T-helper 2 cell treated with Interferon-gamma antibody and Interleukin-4, amounts not matched to agents 5 μg/mL and 100 μg/mL, for 36 hours (primary cell): ENCODE results near the gene ABCD2.
"Not testable (repeated sequence)": the region's sequence is repeated elsewhere in the genome, so short reads cannot be mapped to it uniquely, and the experiment has no call there.

ENCODE experiments used
- DNase-seq: peaks from one replicate; pipeline ENCODE4 v3.0.0; 2021; ENCODE audit warnings: low spot score
- H3K27ac Mint-ChIP-seq: one replicate; pipeline ENCODE4 v1.8.0; 2021; ENCODE audit warnings: mild to moderate bottlenecking, mixed read lengths
- H3K27me3 Mint-ChIP-seq: one replicate; pipeline ENCODE4 v1.8.0; 2021; ENCODE audit warnings: low read depth, mixed read lengths
- H3K36me3 Mint-ChIP-seq: one replicate; pipeline ENCODE4 v1.8.0; 2021; ENCODE audit warnings: low read depth, mixed read lengths
- H3K4me1 Mint-ChIP-seq: one replicate; pipeline ENCODE4 v1.8.0; 2021; ENCODE audit warnings: low read depth, mixed read lengths
- H3K4me3 Mint-ChIP-seq: one replicate; pipeline ENCODE4 v1.8.0; 2022; ENCODE audit warnings: mild to moderate bottlenecking, moderate library complexity, mixed read lengths
- H3K9me3 Mint-ChIP-seq: one replicate; pipeline ENCODE4 v1.8.0; 2021; ENCODE audit warnings: mixed read lengths

The ABCD2 gene

GRCh38 chr12:39603065-39603464 is 16.5 kb downstream of the ABCD2 start:
- Mint-ChIP-seq H3K9me3 (no peaks in the 10 kb centered on the region), H3K4me1 (peaks cover 19% of the 10 kb centered on the region), H3K36me3 (peaks cover 44% of the 10 kb centered on the region), H3K27me3 (no peaks in the 10 kb centered on the region), H3K27ac (no peak overlapping the region), H3K4me3 (no peak overlapping the region)
- DNase-seq = no peak

GRCh38 chr12:39601951-39602350 is 17.7 kb downstream of the ABCD2 start:
- H3K4me3 Mint-ChIP-seq, H3K27me3 Mint-ChIP-seq, H3K9me3 Mint-ChIP-seq, H3K27ac Mint-ChIP-seq, DNase-seq: not testable (repeated sequence)
- Mint-ChIP-seq H3K4me1 (peaks cover 18% of the 10 kb centered on the region), H3K36me3 (peaks cover 43% of the 10 kb centered on the region)

- DNase-seq = no peak
- Mint-ChIP-seq H3K27me3 (no peaks in the 10 kb centered on the region), H3K36me3 (peaks cover 36% of the 10 kb centered on the region), H3K4me3 (no peak overlapping the region), H3K27ac (no peak overlapping the region), H3K4me1 (peaks cover 5% of the 10 kb centered on the region), H3K9me3 (no peaks in the 10 kb centered on the region)
Measured at GRCh38 chr12:39595928-39596327, 23.7 kb downstream of the ABCD2 start.

DNA sequence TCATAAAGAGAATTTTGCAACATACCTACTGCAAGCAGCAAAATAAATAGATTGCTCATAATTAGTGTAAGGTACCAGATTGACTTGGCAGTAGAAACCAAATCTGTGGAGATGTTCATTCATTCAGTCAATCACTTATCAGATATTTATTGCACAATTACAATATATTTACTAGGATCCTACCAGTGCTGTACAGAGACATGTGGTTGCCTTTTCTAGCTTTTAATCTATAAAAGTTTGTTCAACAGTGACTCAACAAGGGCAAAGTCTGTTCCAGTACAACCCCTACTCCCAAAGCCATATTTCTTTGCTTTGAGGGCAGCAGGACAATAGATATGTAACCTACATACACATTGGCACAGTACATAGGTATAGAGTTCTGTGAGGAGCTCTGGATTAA is 27.3 kb downstream of the ABCD2 start:
- H3K27me3 Mint-ChIP-seq = no peaks in the 10 kb centered on the region
- H3K36me3 Mint-ChIP-seq = peaks cover 41% of the 10 kb centered on the region
- DNase-seq = no peak
- H3K9me3 Mint-ChIP-seq = no peaks in the 10 kb centered on the region
- peaks cover 13% of the 10 kb centered on the region for H3K4me1 Mint-ChIP-seq
- H3K4me3 Mint-ChIP-seq = no peak overlapping the region
- H3K27ac Mint-ChIP-seq = no peak overlapping the region

DNA sequence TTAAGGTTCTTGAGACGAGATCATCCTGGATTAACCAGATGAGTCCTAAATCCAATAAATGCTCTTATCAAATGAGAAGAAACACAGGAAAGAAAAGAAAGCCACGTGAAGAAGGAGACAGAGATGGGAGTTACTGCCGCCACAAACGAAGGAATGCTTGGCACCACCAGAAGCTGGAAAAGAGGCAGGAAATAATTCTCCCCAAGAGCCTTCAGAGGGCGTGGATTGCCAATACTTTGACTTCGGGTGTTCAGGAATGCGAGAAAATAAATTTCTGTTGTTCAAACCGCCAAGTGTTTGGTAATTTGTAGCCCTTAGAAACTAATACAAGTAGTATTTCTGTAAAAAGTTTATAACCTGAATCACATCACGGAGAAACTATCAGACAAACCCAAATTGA is 31.3 kb downstream of the ABCD2 start:
- H3K36me3 Mint-ChIP-seq = peaks cover 61% of the 10 kb centered on the region
- peaks cover 12% of the 10 kb centered on the region for H3K4me1 Mint-ChIP-seq
- H3K27me3 Mint-ChIP-seq = no peaks in the 10 kb centered on the region
- DNase-seq = no peak
- no peaks in the 10 kb centered on the region for H3K9me3 Mint-ChIP-seq
- H3K27ac Mint-ChIP-seq = no peak overlapping the region
- no peak overlapping the region for H3K4me3 Mint-ChIP-seq

- DNase-seq = no peak
- H3K27ac Mint-ChIP-seq = no peak overlapping the region
- H3K4me1 Mint-ChIP-seq = peaks cover 12% of the 10 kb centered on the region
- peaks cover 63% of the 10 kb centered on the region for H3K36me3 Mint-ChIP-seq
- H3K4me3 Mint-ChIP-seq = no peak overlapping the region
- no peaks in the 10 kb centered on the region for H3K27me3 Mint-ChIP-seq
- no peaks in the 10 kb centered on the region for H3K9me3 Mint-ChIP-seq
Measured at GRCh38 chr12:39587225-39587624, 32.4 kb downstream of the ABCD2 start.

DNA sequence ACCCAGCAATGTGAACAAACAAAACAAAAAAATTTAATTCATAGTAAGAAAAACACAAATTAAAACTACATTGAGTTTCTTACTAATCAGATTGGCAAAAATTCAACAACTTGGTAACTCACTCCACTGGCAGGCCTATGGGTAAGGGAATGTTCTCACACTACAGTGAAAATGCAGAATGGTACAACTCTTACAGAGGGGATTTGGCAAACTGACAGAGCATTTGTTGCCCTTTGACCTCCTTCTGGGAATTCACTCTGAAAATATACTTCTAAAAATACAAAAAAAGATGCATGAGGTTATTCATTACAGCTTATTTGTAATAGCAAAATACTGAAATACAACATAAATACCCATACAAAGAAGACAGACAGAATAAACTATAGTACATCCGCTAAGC is 32.8 kb downstream of the ABCD2 start:
- DNase-seq = no peak
- Mint-ChIP-seq H3K27me3 (no peaks in the 10 kb centered on the region), H3K36me3 (peaks cover 62% of the 10 kb centered on the region), H3K9me3 (no peaks in the 10 kb centered on the region), H3K27ac (no peak overlapping the region), H3K4me3 (no peak overlapping the region), H3K4me1 (peaks cover 12% of the 10 kb centered on the region)

GRCh38 chr12:39581592-39581991 is 38.0 kb downstream of the ABCD2 start:
- Mint-ChIP-seq H3K27me3 (no peaks in the 10 kb centered on the region), H3K9me3 (no peaks in the 10 kb centered on the region), H3K4me3 (no peak overlapping the region), H3K27ac (no peak overlapping the region), H3K4me1 (no peaks in the 10 kb centered on the region), H3K36me3 (peaks cover 58% of the 10 kb centered on the region)
- DNase-seq = no peak

GRCh38 chr12:39575498-39575875 is 44.1 kb downstream of the ABCD2 start:
- Mint-ChIP-seq H3K9me3 (peaks cover 9% of the 10 kb centered on the region), H3K27me3 (no peaks in the 10 kb centered on the region), H3K36me3 (peaks cover 67% of the 10 kb centered on the region), H3K4me3 (no peak overlapping the region), H3K4me1 (no peaks in the 10 kb centered on the region), H3K27ac (no peak overlapping the region)
- no peak for DNase-seq

- H3K27me3 Mint-ChIP-seq = no peaks in the 10 kb centered on the region
- peaks cover 14% of the 10 kb centered on the region for H3K9me3 Mint-ChIP-seq
- DNase-seq = no peak
- H3K27ac Mint-ChIP-seq = no peak overlapping the region
- peaks cover 68% of the 10 kb centered on the region for H3K36me3 Mint-ChIP-seq
- no peaks in the 10 kb centered on the region for H3K4me1 Mint-ChIP-seq
- no peak overlapping the region for H3K4me3 Mint-ChIP-seq
Measured at GRCh38 chr12:39574785-39575497, 44.7 kb downstream of the ABCD2 start.

- no peak overlapping the region for H3K27ac Mint-ChIP-seq
- no peak for DNase-seq
- peaks cover 70% of the 10 kb centered on the region for H3K36me3 Mint-ChIP-seq
- H3K9me3 Mint-ChIP-seq = peaks cover 20% of the 10 kb centered on the region
- no peak overlapping the region for H3K4me3 Mint-ChIP-seq
- H3K4me1 Mint-ChIP-seq = no peaks in the 10 kb centered on the region
- H3K27me3 Mint-ChIP-seq = no peaks in the 10 kb centered on the region
Measured at GRCh38 chr12:39574378-39574777, 45.2 kb downstream of the ABCD2 start.

GRCh38 chr12:39573971-39574370 is 45.6 kb downstream of the ABCD2 start:
- H3K9me3 Mint-ChIP-seq = peaks cover 20% of the 10 kb centered on the region
- no peak overlapping the region for H3K4me3 Mint-ChIP-seq
- no peak for DNase-seq
- no peaks in the 10 kb centered on the region for H3K27me3 Mint-ChIP-seq
- no peaks in the 10 kb centered on the region for H3K4me1 Mint-ChIP-seq
- H3K27ac Mint-ChIP-seq = no peak overlapping the region
- H3K36me3 Mint-ChIP-seq = peaks cover 71% of the 10 kb centered on the region

GRCh38 chr12:39572551-39572950 is 47.1 kb downstream of the ABCD2 start:
- peaks cover 78% of the 10 kb centered on the region for H3K36me3 Mint-ChIP-seq
- peaks cover 27% of the 10 kb centered on the region for H3K9me3 Mint-ChIP-seq
- no peak overlapping the region for H3K27ac Mint-ChIP-seq
- no peak for DNase-seq
- H3K4me3 Mint-ChIP-seq = no peak overlapping the region
- no peaks in the 10 kb centered on the region for H3K4me1 Mint-ChIP-seq
- no peaks in the 10 kb centered on the region for H3K27me3 Mint-ChIP-seq

- H3K4me1 Mint-ChIP-seq = no peaks in the 10 kb centered on the region
- H3K36me3 Mint-ChIP-seq = peaks cover 86% of the 10 kb centered on the region
- H3K4me3 Mint-ChIP-seq = no peak overlapping the region
- no peaks in the 10 kb centered on the region for H3K27me3 Mint-ChIP-seq
- H3K9me3 Mint-ChIP-seq = peaks cover 39% of the 10 kb centered on the region
- no peak for DNase-seq
- H3K27ac Mint-ChIP-seq = no peak overlapping the region
Measured at GRCh38 chr12:39571351-39571750, 48.3 kb downstream of the ABCD2 start.

DNA sequence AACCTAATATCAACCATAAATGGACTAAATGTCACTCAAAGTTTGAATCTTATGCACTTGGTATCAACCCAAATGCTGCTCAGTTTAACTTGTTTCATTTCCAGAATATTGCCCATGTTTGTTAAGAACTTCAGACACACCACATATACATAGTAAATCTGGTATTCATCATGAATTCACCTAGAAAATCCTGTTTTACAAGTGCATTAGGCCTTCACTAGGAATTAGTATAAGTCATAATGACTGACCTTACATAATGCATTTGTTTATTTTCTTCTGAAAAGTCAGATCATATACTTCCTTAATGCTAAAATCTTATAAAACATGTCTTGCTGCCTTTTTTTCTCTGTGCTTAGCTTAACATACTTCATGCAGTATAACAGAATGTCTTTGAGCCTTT is 66.1 kb downstream of the ABCD2 start:
- DNase-seq = no peak
- Mint-ChIP-seq H3K27me3 (no peaks in the 10 kb centered on the region), H3K27ac (no peak overlapping the region), H3K4me3 (no peak overlapping the region), H3K36me3 (peaks cover 49% of the 10 kb centered on the region), H3K4me1 (no peaks in the 10 kb centered on the region), H3K9me3 (peaks cover 12% of the 10 kb centered on the region)
